GM21390 (cell line): ENCODE data around the gene EDEM2.
"Not testable (repeated sequence)": the region's sequence is repeated elsewhere in the genome, so short reads cannot be mapped to it uniquely, and the experiment has no call there.

Experiments
- ATAC-seq: cut with Tn5 transposase; IDR thresholded peaks from one replicate; pipeline ENCODE4 v1.9.1; 2021; ENCODE audit not compliant: unreplicated experiment

EDEM2 gene

DNA sequence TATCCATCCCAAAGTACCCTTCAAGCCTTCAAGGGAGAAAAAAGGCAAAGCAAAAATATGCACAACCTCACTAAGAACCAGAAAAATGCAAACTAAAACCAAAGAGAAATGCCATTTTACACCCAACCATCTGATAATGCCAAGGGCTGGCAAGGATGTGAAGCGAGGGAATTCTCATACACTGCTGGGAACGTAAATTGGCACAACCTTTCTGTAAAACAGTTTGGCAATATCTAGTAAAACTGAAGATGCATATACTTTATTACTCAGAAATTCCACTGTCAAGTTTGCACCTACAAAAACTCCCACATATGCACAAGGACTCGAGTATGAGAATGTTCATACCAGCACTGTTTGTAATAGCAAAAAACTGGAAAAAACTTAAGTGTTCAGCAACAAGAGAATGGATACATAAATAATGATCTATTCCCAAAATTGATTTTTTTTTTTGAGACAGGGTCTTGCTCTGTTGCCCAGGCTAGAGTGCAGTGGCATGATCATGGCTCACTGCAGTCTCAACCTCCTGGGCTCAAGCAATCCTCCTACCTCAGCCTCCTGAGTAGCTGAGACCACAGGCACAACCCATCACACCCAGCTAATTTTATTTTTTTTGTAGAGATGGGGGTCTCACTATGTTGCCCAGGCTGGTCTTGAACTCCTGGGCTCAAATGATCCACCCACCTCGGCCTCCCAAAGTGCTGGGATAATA is 21.7 kb upstream of the EDEM2 start:
- ATAC-seq, result not testable (repeated sequence)

DNA sequence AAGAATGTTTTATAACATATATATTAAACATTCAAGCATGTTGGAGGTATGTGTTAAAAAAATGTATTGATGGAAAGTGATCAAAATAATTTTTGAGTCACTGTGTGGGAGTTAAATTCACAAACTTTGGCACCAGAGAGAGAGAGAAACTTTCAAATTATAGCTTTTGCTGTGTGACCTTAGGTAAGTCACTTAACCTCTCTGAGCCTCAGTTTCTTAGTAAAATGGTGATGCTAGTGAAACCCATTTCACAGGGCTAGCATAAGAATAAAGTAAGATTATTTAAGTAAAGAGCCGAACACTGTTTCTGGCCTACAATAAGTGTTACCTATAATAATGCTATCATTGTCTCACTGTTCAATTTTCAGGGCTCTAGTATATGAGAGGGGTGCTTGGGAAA is 20.7 kb upstream of the EDEM2 start:
- no peak for ATAC-seq

DNA sequence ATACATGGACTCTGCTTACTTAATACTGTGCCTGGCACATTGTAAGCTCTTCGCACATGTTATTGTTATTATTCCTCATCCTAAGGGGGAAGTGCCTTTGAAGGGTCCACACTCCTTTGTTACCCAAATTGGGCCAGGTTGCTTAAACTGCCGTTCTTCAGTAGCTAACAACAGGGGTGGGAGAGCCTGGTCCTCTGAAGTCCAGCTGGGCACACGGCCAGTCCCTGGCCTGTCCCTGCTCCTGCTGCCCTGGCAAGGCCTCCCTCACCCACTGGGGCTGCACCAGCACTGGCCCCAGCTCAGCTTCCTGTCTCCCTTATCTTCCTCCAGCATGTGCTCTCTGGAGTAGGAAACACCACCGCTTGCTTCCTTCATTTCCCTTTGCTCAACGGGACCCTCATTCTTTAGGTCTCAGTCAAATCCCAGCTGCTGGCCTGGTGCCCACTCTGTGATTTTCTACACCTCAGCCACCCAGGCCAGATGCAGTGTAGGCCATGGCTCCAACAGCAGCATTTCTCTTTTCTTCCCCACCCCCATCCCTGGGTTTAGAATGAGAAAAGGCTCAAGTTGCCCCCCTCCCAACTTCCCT is 19.2 kb upstream of the EDEM2 start:
- ATAC-seq, result no peak

DNA sequence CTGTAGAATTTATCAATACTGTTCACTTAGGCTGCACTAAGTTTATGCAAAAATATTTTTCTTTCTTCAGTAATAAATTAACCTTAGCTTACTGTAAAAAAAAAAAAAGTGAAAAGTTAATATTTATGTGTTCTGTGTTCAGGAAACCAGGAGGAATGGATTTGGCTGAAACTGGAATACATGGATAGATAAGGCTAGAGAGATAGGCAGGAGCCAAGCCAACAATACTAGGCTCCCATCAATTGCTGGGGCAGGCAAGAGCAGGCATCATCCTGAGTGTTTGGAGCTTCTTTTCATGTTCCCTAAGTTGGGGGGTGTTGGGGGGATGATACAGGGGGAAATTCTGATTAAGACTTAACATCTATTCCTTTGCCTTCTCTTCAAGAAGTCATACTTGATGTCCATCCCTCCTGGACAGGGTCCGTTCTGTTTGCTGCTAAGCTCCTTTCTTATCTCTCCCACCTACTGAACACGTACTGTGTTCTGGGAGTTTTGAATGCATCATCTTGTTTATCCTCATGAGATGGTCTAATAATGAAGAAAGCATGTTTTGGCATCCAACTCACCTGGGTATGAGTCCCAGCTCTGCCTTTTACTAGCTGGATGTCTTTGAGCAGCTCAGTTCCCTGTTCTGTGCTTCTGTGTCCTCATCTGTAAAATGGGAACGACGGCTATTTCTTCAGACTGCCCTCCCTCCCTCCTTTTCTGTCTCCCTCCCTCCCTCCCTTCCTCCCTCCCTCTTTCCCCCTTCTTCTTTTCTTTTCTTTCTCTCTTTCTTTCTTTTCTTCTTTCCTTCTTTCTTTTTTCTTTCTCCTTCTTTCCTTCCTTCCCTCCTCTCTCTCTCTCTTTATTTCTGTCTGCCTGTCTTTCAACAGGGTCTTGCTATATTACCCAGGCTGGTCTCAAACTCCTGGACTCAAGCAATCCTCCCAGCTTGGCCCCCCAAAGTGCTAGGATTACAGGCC is 18.4 kb upstream of the EDEM2 start:
- no peak for ATAC-seq

- ATAC-seq, result not testable (repeated sequence)
Measured at GRCh38 chr20:35164531-35164930, 17.4 kb upstream of the EDEM2 start.

GRCh38 chr20:35160341-35160740 is 13.2 kb upstream of the EDEM2 start:
- not testable (repeated sequence) for ATAC-seq

DNA sequence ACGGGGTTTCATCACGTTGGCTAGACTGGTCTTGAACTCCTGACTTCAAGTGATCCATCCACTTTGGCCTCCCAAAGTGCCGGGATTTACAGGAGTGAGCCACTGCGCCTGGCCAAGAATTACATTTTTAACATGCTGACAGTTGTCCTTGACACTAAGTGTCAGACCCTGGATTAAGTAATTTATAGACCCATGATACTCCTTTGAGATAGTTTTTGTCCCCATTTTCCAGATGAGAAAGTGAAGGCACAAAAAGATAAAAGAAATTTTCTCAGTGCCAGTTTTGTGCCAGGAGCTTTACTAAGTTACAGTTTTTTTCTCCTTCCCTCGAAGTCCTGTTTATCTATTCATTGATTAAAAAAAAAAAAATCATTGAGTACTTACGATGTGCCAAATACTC is 9.8 kb upstream of the EDEM2 start:
- ATAC-seq, result no peak

DNA sequence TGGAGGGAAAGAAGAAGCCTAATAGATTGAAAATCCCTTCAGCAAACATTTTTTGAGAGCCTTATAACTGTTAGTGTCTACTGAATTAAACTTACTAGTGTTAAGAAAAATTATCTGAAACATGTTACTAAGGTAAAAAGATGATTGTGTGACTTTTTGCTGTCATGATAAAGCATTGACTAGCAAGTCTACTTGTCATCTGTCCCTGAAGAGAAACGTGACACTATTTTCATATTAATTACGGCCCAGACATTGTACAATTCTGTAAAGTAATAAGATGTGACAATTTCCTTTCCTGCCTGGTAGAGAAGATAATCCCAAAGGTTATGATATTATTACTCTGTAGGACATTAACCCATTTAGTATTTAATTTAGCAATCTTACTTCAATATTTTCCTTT is 8.8 kb upstream of the EDEM2 start:
- ATAC-seq, result no peak

DNA sequence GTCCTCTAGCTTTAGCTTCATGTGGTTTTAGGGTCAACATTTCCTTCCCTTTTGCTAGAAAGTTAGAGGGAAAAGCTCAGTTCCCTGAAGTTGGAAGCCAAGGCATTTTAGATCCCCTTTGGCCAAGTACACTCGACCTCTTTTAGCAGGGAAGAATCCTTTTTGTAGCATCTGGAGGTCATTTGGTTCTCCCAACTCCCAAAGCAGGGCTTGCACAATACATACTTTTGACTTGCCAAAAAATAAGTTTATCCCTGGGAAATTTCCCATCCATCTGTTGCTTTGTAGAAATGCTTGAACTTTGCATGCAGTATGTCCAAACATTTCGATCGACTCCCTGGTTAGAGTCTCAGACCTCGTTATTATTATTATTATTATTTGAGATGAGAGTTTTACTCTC is 4.6 kb upstream of the EDEM2 start:
- ATAC-seq, result no peak

GRCh38 chr20:35150846-35151579 is 3.9 kb upstream of the EDEM2 start:
- ATAC-seq, result no peak

- ATAC-seq, result peak; percentile 29
Measured at GRCh38 chr20:35147575-35148071, 487 bp upstream of the EDEM2 start.

DNA sequence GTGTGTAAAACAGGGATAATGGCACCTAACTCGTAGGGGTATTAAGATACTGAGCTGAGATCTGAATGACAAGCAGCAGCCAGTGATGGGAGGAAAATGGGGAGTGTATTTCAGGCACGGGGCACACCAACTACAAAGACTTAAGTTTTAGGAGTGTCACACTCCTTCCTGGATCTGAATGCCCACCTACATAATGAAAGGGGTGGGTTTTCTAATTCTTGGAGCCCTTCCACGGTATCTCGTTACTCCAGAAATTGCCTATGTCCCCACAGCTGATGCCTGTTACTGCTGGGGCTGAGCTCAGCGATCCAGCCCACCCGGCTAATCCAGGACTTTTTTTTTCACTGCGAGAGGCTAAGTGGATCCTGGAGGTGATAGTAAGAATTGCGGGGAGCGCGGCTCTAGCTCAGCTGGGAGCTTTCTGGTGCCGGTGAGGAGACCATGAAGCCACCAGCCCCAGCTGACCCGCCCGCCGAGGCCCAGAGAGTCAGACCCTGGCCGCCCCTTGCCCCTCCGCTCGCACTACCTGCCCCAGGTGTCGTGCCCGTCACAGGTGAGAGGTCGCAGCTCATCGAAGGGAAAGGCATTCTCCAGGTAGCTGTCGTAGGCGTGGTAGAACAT is 727 bp downstream of the EDEM2 start:
- ATAC-seq, result no peak

DNA sequence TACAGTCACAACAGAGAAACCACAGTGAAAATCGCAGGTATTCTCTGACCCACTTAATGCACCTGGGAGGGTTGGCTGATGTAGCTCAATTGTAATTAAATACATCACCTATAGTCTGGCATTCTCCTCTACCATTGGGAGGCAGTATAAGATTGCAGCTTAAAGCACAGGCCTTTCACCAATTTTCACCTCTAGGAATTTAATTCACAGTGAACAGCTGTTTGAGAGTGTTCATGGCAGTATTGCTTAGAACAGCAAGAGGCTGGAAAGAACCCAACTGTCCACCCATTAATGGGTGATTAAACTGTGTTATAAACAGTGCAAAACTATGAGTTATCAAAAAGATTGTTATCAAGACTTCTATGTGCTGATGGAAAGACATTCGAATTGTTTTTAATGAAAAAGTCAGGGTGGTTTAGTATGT is 2.0 kb downstream of the EDEM2 start:
- ATAC-seq, result no peak

DNA sequence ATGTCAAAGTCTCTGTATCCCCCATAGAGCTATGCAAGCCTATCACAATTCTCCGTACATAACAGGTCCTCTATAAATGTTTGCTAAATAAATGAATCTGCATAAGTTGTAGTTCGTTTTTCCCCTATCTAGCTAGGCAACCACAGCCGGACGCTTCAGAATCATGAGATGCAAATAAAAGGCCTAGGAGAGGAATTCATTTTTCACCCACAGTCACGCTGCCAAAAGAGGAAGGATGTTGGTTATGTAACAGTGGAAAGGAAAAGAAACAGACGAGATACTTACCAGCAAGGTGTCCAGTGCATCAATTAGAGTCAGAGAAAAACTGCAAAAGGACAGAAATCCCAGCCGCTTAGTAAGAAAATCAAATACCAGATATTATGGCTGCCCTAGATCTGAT is 2.4 kb downstream of the EDEM2 start:
- ATAC-seq, result no peak

GRCh38 chr20:35135867-35136586 is 11.1 kb downstream of the EDEM2 start:
- ATAC-seq, result no peak

GRCh38 chr20:35134880-35135279 is 12.3 kb downstream of the EDEM2 start:
- no peak for ATAC-seq

- no peak for ATAC-seq
Measured at GRCh38 chr20:35134472-35134871, 12.7 kb downstream of the EDEM2 start.

DNA sequence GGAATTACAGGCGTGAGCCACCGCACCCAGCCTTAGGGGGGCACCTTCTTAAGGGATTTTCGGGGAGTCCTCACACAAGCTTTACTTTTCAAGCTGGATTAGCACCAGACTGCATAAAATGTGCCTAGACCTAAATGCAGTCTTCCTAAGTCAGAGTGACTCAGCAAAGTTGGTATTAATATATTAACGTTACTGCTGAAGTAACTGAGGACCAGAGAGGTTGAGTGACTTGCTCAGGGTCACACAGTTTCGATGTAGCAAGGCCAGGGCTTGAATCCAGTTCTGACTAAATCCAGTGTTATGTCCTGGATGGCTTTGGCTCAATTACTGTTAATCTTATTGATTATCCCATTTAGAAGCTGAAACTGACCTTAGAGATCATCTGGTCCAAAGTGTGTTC is 13.4 kb downstream of the EDEM2 start:
- no peak for ATAC-seq

- no peak for ATAC-seq
Measured at GRCh38 chr20:35133031-35133430, 14.1 kb downstream of the EDEM2 start.

DNA sequence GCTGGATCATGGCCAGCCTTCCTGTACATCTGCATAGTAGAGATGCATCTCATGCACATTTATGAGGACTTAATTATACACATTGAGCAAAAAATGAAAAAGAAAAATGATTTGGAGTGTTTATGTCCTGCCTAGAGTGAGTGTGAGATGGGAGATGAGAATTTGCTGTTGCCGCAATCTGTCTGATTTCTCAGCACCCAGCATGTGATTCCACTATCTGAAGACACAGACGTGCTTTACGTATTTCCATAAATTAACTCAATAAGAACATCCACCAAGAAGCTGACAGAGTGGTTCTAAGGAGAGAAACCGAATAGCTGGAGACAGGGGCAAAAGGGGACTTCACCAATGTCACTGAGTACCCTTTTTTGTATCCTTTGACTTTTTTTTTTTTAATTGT is 15.2 kb downstream of the EDEM2 start:
- no peak for ATAC-seq
